Suppressor macrophage (primary cell): Measurements from ENCODE around the gene CATSPER3.

Source experiments
- DNase-seq, 4 experiments: peaks; one replicate each; pipeline ENCODE4 v3.0.0-alpha.2; 2020 to 2022

CATSPER3 gene

DNA sequence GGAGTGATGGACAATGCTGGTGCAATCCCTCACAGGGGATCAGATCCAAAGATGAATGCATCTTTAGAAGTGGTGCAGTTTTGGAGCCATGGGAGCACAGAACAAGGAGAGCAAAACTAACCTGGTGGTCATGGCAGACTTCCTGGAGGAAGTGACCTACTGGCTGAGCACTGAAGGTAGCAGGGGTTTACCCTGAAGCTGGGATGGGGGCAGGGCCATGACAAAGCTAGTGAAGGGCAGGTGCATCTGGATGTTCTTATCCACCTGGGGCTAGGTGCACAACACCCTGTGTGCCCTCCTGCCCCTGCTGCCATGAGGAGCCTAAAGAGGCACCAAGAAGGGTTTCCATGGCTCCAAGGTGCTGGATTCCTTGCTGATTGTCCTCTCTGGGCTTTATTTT, 77.8 kb downstream of the CATSPER3 start:
- DNase-seq = no peak

DNA sequence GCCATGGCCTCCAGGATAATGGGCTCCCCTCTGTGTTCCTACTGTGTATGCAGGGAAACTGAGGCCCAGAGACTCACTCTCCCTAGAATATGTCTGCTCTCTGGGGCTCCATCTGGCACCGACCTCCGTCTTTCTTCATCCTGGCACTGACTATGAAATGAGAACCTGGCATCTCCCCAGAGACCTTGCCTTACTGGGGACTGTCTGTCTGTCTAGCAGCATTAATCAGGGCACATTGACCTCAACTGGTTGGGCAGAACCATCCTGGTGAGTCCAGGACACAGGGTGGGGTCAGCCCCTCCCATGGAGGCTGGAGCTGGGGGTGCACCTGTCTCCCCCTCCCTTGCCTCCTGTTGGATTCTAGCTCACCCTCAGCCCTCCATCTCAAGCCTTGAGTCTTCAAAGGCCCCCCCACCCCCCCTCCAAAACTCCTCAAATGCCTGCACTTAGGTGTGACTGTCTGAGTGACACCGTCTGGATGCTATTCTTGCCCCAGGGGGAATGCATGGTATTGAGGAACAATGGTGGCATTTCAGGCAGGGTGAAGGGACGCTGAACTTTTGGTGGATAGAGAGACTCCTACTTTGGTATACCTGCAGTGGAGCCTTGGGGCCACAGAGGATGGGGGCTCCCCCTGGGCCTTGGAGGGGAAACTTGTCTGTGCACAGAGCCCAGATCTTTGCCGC, 79.1 kb downstream of the CATSPER3 start:
- no peak for DNase-seq

DNA sequence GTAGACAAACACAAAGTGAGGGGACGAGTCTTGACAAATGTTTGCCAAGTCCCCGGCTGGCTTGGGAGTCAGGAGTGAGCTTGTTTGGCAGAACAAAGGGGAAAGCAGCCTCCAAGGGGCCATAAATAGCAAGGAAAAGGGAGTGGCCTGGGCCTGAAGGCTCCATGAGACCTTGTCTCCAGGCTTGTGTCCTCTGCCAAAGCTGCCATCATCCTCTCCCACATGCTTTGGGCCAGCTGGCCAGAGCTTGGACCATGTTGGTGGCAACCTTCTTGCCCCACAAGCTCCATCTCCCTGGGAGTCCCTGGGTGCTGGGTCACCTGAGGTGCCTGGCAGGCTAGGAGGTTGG, 79.6 kb downstream of the CATSPER3 start:
- no peak for DNase-seq

DNA sequence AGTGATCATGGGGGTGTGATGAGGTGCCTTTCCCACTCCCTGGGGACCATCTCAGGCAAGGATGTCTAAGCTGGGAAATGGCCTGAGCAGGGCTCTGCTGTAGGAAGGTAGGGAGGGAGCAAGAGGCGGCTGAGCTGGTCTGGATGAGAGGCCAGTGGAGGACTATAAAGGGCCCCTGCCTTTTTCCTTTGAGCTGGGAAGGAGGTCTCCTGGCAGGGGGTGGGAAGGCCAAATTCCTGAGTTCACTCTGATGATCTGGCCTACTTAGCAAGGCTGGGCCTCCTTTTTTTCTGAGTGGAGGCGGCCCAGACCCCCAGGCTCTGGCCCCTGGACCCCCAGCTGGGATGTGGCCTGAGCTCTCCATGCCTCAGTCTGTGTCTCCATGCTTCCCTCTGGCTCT, 80.6 kb downstream of the CATSPER3 start:
- no peak for DNase-seq

DNA sequence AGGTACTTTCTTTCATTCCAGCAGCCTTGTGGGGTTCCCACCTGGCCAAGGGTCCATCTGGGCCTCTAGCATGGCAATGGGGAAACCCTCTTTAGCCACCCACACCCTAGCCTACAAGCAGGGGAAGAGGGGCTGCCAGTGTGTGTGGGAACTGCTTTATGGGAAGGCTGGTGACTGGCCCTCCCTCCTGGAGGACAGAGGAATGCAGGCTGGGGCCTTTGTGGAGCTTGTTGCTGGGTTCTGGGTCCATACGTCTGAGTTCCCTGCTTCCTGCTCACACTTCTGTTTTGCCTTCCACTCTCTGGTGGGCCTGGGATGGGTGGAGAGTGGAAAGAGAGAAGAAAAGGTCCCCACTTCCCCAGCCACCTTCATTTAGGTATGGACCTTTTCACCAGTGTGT, 81.2 kb downstream of the CATSPER3 start:
- DNase-seq = no peak

DNA sequence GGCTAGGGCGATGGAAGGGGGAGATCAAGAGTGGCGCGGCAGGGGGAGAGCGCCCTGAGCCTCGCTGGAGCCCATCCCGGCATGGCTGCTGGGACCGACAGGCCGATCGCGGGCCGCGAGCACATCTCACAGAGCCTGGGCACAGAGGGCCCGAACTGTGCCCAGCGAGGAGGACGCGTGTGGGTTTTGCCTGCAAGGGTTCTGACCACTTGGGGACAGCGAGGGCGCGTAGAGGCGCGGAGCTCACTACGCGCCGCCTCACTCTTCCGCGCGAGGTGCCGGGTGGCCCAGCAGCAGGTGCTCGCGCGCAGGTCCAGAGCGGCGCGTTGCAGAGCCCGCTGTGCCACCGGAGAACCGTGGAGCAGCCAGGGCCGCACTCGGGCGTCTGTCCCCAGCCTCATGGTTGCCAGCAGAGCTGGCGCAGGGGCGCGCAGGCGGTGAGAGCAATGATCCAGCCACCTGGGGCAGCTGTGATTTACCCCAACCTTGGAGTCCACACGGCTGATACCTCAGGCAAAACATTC, 82.6 kb downstream of the CATSPER3 start:
- no peak for DNase-seq

DNA sequence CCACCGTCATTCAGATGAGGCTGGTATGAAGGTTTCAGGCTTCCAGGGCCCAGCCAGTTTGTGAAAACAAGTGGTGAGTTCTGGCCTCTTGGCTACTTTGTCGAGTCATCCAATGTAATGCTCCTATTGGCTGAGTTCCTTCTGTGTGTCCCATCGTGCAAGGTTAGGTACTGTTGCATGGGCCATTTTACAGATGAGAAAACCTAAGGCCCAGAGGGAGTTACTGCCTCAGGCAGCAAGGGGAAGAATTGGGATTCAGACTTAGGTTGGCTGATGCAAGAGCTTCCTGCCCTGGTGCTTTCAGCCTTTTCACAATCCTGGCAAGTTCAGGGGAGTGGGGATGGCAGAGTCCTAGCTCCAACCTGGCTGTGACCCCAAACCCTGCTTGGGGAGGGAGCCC, 83.7 kb downstream of the CATSPER3 start:
- no peak for DNase-seq

DNA sequence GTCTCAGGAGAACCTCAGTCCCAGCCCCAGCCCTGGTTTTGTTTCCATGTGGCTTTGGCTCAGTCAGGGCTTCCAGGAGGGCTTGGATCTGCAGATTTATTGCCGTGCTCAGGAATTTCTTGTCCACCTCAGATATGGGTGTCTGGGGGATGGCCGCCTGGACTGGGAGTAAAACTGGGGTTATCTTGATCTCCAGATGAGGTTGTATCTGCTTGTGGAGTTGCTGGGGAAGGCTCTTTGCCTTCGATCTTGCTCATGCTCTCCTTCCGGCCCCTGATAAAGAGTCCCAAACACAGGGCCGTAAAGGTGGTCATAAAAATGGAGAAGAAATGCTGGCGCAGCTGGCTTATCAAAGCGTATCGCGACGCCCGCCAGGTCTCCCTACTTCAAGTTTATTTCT, 84.2 kb downstream of the CATSPER3 start:
- no peak for DNase-seq

DNA sequence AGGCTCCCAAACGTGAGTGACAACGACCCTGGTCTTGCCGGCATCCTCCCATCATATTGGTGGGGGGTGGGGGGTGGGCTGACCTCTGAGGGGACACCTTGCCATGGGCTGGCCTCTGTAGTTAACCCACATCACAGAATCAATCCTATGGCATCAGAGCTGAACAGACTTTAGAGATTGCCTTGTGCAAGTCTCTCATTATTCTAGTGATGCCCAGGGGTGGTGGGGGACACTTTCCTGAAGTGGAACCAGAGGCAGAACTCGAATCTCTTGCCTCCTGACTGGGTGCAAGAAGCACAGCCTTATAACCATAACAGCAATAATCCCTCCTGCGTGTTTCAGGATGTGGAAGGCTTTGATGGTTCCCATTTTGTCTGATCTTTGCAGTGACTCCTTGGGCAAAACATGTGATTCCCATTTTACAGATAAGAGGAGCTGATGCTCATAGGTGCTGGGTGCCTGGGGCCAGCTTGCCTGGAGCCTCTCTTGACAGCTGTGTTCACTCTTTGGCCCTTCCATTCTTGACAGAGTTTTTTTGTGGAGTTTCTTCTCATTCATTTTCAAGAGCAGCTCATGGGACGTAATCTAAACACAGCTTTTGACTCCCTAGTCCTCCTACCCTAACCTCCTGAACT, 84.9 kb downstream of the CATSPER3 start:
- no peak for DNase-seq

DNA sequence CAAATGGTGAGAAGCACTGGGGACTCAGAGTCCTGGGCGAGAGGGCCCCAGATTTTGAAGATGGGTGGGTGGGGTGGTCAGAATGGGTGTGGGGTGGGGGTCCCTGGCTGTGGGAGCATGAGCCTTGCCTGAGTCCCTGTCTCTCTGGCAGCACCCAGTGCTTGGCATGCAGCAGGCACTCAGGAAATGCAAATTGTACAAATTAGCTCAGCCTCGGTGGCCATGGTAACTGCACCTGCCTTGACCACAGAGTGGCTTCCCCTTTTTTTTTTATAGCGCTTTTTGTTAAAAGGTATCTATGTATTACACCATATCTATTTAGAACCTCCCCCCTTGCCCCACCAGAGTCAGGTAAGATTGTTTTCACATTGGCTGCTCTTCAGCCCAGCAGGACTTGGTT, 85.6 kb downstream of the CATSPER3 start:
- DNase-seq = no peak

DNA sequence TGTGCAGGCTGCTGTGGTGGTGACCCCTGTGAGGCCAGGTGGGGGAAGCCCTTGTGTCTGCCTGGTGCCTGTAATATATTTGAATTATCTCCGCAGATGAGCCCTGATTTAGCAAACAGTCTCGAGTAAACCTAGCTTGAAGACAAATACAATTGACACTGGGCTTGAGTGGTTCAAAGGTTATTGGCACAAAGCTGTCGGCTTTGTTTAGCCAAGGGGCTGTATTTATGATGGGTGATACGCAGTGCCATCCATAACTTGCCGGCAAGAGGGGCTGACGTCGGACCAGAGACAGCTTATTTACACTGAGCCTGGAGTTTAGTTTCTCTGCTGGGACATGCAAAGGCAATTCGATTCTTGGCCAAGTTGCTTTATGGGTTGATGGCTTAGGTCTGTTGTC, 86.3 kb downstream of the CATSPER3 start:
- no peak for DNase-seq

DNA sequence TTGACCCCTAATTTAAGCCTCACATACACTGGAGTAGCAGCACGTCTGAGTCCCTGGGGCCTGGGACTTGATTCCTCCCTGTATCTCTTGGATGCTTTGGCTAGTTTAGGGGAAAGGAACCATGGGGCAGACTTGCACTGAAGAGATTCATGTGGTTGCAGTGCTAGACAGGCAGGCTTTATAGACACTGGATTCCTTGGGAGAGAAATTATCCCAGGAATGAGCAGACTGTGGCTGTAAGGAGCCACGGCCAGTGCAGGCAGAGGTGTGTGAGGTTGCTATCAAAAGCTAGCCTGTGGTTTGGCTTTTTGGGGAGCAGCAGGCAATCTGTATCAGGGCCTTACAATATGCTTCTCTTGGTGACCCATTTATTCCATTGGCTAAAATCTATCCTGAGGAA, 86.8 kb downstream of the CATSPER3 start:
- no peak for DNase-seq

DNA sequence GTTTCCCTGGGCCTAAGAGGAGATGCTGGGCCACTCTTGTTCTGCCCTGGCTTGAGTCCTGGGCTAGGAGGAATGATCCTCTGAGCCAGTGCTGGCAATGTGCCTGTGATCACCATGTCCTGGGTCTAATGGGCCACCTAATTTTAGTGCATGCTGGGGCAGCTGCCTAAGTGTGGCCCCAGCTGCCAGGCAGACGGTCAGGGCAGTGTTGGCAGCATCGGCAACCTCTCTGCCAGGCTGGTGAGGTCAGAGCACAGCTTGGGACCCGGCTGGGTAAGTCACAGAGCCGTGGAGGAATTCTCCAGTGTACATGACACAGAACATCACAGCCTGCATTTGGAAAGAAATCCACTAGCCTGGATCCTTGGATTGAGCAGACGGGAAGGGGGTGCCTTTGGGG, 87.7 kb downstream of the CATSPER3 start:
- DNase-seq = no peak

DNA sequence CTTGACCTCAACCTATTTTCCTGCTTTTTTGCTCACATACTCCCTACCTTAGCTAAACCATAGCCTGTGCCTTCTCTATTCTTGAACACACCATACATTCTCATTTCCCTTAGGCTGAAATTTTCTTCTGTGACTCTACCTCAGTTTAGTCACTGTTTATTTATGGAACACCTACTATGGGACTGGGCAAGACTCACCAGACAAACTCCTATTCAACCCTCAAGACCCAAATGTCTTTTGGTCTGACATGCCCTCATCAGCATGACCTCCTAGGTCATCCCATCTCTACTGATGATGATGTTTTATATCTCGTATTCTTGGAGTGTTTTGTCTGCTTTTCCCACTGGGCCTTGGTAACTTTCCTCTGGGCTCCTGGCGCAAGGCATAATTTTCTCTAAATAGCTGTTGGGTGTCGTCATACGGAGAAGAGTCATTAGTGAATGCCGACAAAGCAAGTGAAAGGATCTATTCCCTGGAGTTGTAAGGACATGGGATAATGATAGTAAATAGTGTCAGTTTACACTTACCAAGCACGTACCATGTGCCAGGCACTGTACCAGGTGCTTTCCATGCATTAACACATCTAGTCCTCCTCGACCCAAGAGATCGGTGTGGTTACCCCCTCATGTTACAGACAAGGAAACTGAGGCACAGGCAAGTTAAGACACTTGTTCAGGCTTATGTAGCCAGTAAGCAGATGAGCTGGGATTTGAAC, 88.8 kb downstream of the CATSPER3 start:
- no peak for DNase-seq

DNA sequence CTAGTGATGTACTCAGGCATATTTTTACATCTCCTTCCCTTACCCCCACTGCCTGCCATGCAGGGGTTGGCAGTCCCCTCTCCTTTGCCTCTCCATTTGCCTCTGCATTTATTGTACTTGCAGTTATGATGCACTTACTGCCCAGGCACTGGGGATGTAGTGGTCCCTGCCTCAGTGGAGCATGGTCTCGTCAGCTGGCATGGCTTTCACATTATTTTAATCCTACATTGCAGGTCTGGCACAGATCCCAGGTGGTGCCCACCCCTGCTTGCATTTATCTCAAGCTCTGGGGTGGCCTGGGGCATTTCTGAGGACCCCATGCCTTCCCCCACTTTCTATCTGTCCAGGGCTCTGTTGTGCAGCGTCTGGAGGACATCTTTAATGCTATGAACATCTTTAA, 89.5 kb downstream of the CATSPER3 start:
- DNase-seq = no peak

DNA sequence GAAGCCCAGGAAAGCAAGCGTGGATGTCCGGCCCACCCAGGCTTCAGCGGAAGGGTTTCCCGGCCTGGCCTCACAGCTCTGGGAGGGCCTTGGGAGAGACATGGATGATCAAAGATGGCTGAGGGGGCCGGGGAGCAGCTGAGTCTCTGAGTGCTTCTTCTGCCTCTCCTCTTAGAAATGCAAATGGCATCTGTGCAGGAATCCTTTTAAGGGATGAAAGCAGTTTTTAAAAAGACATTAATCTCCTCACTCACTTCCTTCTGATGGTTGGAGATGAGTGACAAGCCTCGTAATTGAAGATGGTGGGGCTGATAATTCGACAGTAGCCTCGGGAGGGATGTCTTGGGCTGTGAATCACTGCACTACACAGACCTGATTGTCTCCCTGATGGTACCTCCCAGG, 90.6 kb downstream of the CATSPER3 start:
- no peak for DNase-seq

DNA sequence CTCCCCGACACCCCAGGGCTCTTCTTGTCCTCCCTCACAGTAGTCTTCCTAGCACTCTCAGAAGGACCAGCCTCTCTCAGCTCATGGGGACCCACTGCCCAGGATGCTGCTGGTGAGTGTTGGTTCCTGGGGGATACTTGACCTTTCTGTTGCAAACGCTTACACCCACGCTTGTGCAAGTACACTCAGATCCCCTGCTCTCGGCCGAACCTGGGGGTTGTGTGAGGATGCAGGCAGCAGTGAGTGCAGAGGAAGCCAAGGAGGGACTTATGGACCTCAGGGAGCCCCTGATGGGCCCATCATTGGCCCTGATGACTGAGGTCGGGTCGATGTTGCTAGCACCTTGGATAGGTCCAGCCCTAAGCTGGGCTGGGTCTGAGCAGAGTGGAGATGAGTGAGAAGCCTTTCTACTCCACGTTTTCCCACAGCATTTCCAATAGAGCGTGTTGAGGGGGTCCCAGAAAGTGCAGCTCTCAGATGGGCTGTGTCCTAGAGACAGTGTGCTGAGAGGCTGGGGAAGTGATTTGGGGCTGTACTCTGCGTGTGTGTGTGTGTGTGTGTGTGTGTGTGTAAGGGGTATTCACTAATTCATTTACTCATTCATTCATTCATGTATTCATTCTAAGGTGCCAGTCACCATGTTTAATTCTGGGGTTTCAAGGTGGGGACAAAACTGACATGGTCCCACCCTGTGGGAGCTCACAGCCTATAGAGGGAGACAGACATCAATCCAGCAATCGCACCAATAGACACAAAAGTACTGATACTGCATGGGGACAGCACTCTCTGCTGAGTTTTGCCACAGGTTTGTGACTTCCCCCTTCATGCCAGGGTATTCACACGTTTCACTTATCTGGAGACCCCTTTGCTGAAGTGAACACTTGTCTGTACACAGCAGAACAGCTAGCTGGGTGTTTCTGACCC, 91.6 kb downstream of the CATSPER3 start:
- DNase-seq = peak in 1 of 4 experiments; percentile 19

DNA sequence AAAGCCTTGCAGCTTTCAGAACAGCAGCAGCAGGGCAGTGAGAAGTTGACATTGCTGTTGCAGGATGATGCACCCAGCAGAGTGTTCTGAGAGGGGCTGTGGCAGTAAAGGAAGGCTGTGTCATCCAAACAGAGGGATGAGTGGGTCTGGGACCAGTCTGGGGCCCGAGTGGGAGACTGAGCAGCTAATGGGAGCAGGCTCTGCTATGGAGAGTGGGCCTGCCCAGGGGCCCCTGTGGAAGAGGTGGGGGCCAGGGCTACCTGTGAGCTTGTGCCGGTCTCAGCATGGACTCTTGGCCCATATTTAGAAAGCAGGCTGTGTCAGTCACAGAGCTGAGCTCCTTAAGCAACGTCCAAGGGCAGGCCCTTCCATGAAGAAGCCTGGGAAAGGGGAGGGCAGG, 92.3 kb downstream of the CATSPER3 start:
- no peak for DNase-seq

DNA sequence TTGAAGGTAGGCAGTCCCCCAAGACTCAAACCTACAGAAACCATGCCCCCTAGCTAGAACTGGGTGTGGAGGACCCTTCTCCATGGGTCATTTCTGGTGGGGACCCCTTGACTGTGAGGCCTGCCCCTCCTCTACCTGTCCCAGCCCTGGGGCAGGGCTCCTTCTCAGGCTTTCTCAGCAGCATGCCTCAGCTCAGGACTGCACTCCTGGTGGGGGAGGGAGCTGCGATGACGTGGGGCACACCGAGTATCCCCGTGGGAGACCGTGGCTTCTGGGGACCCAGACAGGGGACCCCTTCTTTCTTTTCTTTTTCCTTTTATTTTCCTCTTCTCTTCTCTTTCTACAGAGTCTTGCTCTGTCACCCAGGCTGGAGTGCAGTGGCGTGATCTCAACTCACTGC, 93.3 kb downstream of the CATSPER3 start:
- no peak for DNase-seq
